Nephron progenitor cell (in vitro differentiated cells): ENCODE measurements around the gene PXK.

Source experiments
- DNase-seq: peaks from one replicate; pipeline ENCODE4 v3.0.0; 2021
- H3K27ac Mint-ChIP-seq: 2 replicates; pipeline ENCODE4 v1.8.0; 2021; ENCODE audit warnings: mild to moderate bottlenecking, moderate library complexity, mixed read lengths
- H3K27me3 Mint-ChIP-seq: 2 replicates; pipeline ENCODE4 v1.8.0; 2021; ENCODE audit warnings: mild to moderate bottlenecking, low read depth, mixed read lengths; ENCODE audit not compliant: poor library complexity
- H3K36me3 Mint-ChIP-seq: 2 replicates; pipeline ENCODE4 v1.8.0; 2021; ENCODE audit warnings: low read depth, mixed read lengths
- H3K4me1 Mint-ChIP-seq: 2 replicates; pipeline ENCODE4 v1.8.0; 2021; ENCODE audit warnings: mixed read lengths
- H3K4me3 Mint-ChIP-seq: 2 replicates; pipeline ENCODE4 v1.8.0; 2021; ENCODE audit warnings: mild to moderate bottlenecking, moderate library complexity, mixed read lengths
- H3K9me3 Mint-ChIP-seq: 2 replicates; pipeline ENCODE4 v1.8.0; 2021; ENCODE audit warnings: mild to moderate bottlenecking, moderate library complexity, mixed read lengths
- CTCF ChIP-seq: fragments of 200-600 bp; sonication (generic); IDR thresholded peaks from 2 replicates; pipeline ENCODE4 v1.5.0; 2021; ENCODE audit warnings: antibody characterized with exemption

Gene PXK

GRCh38 chr3:58361866-58362265 lies 29.2 kb downstream of the PXK start:
- TF ChIP-seq CTCF: no peak
- Mint-ChIP-seq H3K9me3 (peaks cover 10% of the 10 kb centered on the region), H3K27me3 (peaks cover 3% of the 10 kb centered on the region), H3K27ac (no peak overlapping the region), H3K36me3 (peaks cover 5% of the 10 kb centered on the region), H3K4me1 (peaks cover 4% of the 10 kb centered on the region), H3K4me3 (no peak overlapping the region)
- no peak for DNase-seq

- no peak overlapping the region for H3K27ac Mint-ChIP-seq
- H3K27me3 Mint-ChIP-seq: peaks cover 3% of the 10 kb centered on the region
- no peaks in the 10 kb centered on the region for H3K4me1 Mint-ChIP-seq
- no peak for DNase-seq
- H3K36me3 Mint-ChIP-seq: peaks cover 6% of the 10 kb centered on the region
- TF ChIP-seq CTCF: no peak
- peaks cover 12% of the 10 kb centered on the region for H3K9me3 Mint-ChIP-seq
- no peak overlapping the region for H3K4me3 Mint-ChIP-seq
Observed at GRCh38 chr3:58366699-58367098, 34.0 kb downstream of the PXK start.

GRCh38 chr3:58369038-58369437 lies 36.3 kb downstream of the PXK start:
- Mint-ChIP-seq H3K4me3 (no peak overlapping the region), H3K27ac (no peak overlapping the region)
- no peak for TF ChIP-seq CTCF

GRCh38 chr3:58369876-58370275 lies 37.2 kb downstream of the PXK start:
- H3K36me3 Mint-ChIP-seq: peaks cover 10% of the 10 kb centered on the region
- H3K4me1 Mint-ChIP-seq: peaks cover 7% of the 10 kb centered on the region
- no peak for TF ChIP-seq CTCF
- no peak overlapping the region for H3K4me3 Mint-ChIP-seq
- no peak for DNase-seq
- H3K27me3 Mint-ChIP-seq: peaks cover 3% of the 10 kb centered on the region
- H3K9me3 Mint-ChIP-seq: peaks cover 12% of the 10 kb centered on the region
- H3K27ac Mint-ChIP-seq: no peak overlapping the region

More at GRCh38 chr3:58369038-58369437, 36.3 kb downstream of the PXK start:
- H3K27me3 Mint-ChIP-seq: peaks cover 3% of the 10 kb centered on the region
- peaks cover 12% of the 10 kb centered on the region for H3K9me3 Mint-ChIP-seq
- H3K36me3 Mint-ChIP-seq: peaks cover 10% of the 10 kb centered on the region
- no peak for DNase-seq
- H3K4me1 Mint-ChIP-seq: no peaks in the 10 kb centered on the region

- H3K9me3 Mint-ChIP-seq: peaks cover 7% of the 10 kb centered on the region
- no peak for TF ChIP-seq CTCF
Observed at GRCh38 chr3:58370407-58370806, 37.7 kb downstream of the PXK start.

GRCh38 chr3:58371754-58372153 lies 39.1 kb downstream of the PXK start:
- no peak overlapping the region for H3K27ac Mint-ChIP-seq

More at GRCh38 chr3:58370407-58370806, 37.7 kb downstream of the PXK start:
- Mint-ChIP-seq H3K27ac (no peak overlapping the region), H3K4me3 (no peak overlapping the region), H3K27me3 (no peaks in the 10 kb centered on the region), H3K36me3 (peaks cover 10% of the 10 kb centered on the region), H3K4me1 (peaks cover 13% of the 10 kb centered on the region)
- DNase-seq: no peak

More at GRCh38 chr3:58371754-58372153, 39.1 kb downstream of the PXK start:
- TF ChIP-seq CTCF: no peak
- DNase-seq: no peak
- H3K9me3 Mint-ChIP-seq: peaks cover 3% of the 10 kb centered on the region
- peaks cover 6% of the 10 kb centered on the region for H3K36me3 Mint-ChIP-seq
- no peak overlapping the region for H3K4me3 Mint-ChIP-seq
- H3K27me3 Mint-ChIP-seq: no peaks in the 10 kb centered on the region
- peaks cover 15% of the 10 kb centered on the region for H3K4me1 Mint-ChIP-seq
